Ishikawa (cell line): Measurements from ENCODE around the gene COG6.

Source experiments
- CEBPB ChIP-seq: IDR thresholded peaks from 2 replicates; pipeline ENCODE4 v1.6.1; 2012
- CREB1 ChIP-seq: IDR thresholded peaks from 2 replicates; pipeline ENCODE4 v1.6.1; 2012; ENCODE audit warnings: low read depth
- EGR1 ChIP-seq: IDR thresholded peaks from 2 replicates; pipeline ENCODE4 v1.6.1; 2012
- EP300 ChIP-seq: IDR thresholded peaks from 2 replicates; pipeline ENCODE4 v1.6.1; 2012; ENCODE audit warnings: borderline replicate concordance
- FOXM1 ChIP-seq: IDR thresholded peaks from 2 replicates; pipeline ENCODE4 v1.6.1; 2012; ENCODE audit warnings: low read depth, borderline replicate concordance
- NFIC ChIP-seq: IDR thresholded peaks from 2 replicates; pipeline ENCODE4 v1.6.1; 2012
- RAD21 ChIP-seq: IDR thresholded peaks from 2 replicates; pipeline ENCODE4 v1.6.1; 2012; ENCODE audit warnings: low read depth
- TAF1 ChIP-seq: IDR thresholded peaks from 2 replicates; pipeline ENCODE4 v1.6.1; 2012; ENCODE audit warnings: low read depth, mild to moderate bottlenecking
- TCF12 ChIP-seq: IDR thresholded peaks from 2 replicates; pipeline ENCODE4 v1.6.1; 2012; ENCODE audit warnings: low read depth
- TEAD4 ChIP-seq: IDR thresholded peaks from 2 replicates; pipeline ENCODE4 v1.6.1; 2012
- YY1 ChIP-seq: IDR thresholded peaks from 2 replicates; pipeline ENCODE4 v1.6.1; 2012; ENCODE audit warnings: low read depth
- ZBTB7A ChIP-seq: IDR thresholded peaks from 2 replicates; pipeline ENCODE4 v1.6.1; 2012; ENCODE audit warnings: low read depth
- TF ChIP-seq, protein P1 (sequence below): IDR thresholded peaks from 2 replicates; pipeline ENCODE4 v1.6.1; 2012; ENCODE audit warnings: low read depth, mild to moderate bottlenecking
- TF ChIP-seq, protein P2 (sequence below): IDR thresholded peaks from 2 replicates; pipeline ENCODE4 v1.6.1; 2012
- TF ChIP-seq, protein P3 (sequence below): IDR thresholded peaks from 2 replicates; pipeline ENCODE4 v1.6.1; 2012

Gene COG6

DNA sequence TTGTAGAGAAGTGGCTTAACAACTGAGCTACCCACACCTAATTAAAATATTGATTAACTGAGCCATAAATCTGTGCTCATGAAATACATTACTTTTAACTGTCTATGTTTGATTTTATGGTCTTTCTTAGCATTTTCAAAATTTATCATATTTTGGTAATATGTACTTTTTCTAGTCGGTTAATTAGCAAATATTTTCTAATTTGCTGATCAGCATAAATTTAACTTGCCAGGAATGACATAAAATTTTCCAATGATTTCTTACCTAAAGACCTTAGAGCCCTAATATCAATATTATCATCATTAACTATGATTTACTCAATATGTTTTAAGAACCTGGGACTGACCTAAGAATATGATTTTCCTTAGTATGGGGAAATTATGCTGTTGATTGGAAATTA lies 19.9 kb upstream of the COG6 start:
- TF ChIP-seq, protein P1, sequence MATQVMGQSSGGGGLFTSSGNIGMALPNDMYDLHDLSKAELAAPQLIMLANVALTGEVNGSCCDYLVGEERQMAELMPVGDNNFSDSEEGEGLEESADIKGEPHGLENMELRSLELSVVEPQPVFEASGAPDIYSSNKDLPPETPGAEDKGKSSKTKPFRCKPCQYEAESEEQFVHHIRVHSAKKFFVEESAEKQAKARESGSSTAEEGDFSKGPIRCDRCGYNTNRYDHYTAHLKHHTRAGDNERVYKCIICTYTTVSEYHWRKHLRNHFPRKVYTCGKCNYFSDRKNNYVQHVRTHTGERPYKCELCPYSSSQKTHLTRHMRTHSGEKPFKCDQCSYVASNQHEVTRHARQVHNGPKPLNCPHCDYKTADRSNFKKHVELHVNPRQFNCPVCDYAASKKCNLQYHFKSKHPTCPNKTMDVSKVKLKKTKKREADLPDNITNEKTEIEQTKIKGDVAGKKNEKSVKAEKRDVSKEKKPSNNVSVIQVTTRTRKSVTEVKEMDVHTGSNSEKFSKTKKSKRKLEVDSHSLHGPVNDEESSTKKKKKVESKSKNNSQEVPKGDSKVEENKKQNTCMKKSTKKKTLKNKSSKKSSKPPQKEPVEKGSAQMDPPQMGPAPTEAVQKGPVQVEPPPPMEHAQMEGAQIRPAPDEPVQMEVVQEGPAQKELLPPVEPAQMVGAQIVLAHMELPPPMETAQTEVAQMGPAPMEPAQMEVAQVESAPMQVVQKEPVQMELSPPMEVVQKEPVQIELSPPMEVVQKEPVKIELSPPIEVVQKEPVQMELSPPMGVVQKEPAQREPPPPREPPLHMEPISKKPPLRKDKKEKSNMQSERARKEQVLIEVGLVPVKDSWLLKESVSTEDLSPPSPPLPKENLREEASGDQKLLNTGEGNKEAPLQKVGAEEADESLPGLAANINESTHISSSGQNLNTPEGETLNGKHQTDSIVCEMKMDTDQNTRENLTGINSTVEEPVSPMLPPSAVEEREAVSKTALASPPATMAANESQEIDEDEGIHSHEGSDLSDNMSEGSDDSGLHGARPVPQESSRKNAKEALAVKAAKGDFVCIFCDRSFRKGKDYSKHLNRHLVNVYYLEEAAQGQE = no peak

DNA sequence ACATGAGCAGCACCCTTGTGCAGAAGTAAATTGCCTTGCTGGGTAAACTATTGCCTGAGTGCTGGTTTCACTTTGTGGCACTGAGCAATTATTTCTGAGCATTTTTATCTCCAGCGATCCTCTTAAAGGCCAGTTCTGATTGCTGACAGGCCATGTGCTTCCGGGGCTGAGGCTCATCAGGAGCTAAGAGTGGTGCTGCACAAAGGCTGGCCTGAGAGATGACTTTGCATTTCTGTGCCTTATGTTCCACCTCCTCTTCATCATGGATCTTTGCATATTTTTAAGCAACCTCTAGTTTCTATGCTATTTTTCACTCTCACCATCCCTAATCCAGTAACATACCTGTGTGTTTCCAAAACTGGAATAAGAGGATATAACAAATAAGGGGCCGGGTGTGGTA lies 17.6 kb upstream of the COG6 start:
- TF ChIP-seq EP300 = no peak
- TF ChIP-seq, protein P2, sequence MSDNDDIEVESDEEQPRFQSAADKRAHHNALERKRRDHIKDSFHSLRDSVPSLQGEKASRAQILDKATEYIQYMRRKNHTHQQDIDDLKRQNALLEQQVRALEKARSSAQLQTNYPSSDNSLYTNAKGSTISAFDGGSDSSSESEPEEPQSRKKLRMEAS = no peak
- TF ChIP-seq NFIC = no peak
- no peak for TF ChIP-seq YY1
- no peak for TF ChIP-seq TCF12
- TF ChIP-seq FOXM1 = no peak
- no peak for TF ChIP-seq RAD21

DNA sequence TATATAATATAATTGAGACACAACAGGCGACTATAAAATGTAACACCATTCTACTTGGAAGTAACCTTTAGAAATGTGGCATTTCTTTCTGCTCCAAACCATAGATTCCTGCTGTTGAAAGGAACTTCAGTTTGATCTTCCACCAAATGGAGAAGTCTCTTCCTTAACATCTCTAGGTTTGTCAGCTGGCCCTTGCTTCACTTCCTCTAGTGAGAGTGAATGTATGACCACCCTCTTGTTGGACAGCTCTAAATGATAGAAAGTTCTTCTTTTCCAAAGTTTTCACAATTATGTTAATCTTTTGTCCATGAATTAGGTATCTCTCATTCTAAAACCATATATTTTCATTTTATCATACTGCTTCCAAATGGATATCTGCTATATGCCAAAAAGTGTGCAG lies 13.8 kb upstream of the COG6 start:
- TF ChIP-seq EGR1 (no peak), TAF1 (no peak), RAD21 (no peak), ZBTB7A (no peak), NFIC (no peak), YY1 (no peak), TEAD4 (no peak), EP300 (no peak), CEBPB (no peak), TCF12 (no peak), CREB1 (no peak)
- TF ChIP-seq, protein P1 = no peak
- TF ChIP-seq, protein P3, sequence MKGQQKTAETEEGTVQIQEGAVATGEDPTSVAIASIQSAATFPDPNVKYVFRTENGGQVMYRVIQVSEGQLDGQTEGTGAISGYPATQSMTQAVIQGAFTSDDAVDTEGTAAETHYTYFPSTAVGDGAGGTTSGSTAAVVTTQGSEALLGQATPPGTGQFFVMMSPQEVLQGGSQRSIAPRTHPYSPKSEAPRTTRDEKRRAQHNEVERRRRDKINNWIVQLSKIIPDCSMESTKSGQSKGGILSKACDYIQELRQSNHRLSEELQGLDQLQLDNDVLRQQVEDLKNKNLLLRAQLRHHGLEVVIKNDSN = no peak
- TF ChIP-seq, protein P2 = no peak

DNA sequence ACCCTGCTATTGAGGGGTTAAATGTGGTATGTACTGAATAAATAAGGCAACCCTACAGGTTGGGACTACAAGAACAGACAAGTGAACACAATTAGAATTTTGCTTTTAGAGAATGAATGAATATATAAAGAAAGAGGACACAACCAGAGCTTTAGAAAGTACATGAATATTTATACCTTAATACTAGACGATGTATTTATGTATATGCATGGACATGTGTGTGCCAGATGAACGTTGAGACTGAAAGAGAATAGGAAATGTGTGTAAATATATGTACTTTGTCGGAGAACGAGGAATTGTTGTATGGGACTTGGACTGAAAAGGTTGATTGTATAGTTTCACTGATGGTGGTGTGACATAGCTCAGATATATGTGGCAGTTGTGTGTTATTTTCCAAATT lies 9.3 kb upstream of the COG6 start:
- TF ChIP-seq FOXM1 = no peak
- TF ChIP-seq, protein P2 = no peak
- TF ChIP-seq TEAD4 = no peak
- no peak for TF ChIP-seq NFIC
- TF ChIP-seq, protein P1 = no peak
- TF ChIP-seq, protein P3 = no peak
- no peak for TF ChIP-seq EGR1
- TF ChIP-seq RAD21 = no peak
- no peak for TF ChIP-seq EP300
- no peak for TF ChIP-seq TCF12
- TF ChIP-seq CREB1 = no peak
- TF ChIP-seq TAF1 = no peak
- no peak for TF ChIP-seq CEBPB
- no peak for TF ChIP-seq ZBTB7A
- no peak for TF ChIP-seq YY1

DNA sequence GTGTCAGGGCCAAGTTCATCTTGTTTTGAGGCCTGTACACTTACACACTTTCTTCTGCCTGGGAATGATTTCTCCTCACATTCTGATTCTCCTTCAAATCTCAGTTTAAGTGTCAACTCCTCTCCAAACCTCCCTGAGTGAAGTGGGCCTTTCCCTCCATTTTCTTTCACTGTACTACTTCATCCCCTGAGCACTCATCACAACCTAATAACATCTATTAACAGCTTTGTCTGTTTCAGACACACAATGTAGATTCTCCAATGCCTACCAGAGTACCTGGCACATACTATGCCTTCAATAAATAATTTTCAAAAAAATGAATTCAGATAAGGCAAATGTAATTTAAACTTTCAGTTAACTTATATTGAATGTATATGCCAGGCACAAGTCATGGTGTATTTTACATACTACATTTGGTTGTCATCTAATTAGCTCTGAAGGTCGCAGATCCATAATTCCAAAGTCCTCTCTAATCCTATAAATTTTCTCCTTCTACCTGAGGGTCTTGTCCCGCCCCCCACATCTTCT lies 357 bp upstream of the COG6 start:
- TF ChIP-seq TAF1 (no peak), ZBTB7A (no peak), CEBPB (no peak), EGR1 (no peak)
